Heart left ventricle (tissue), 13 donors: Measurements from ENCODE around the gene SLC35F1.

Experiments used
- POLR2A ChIP-seq, 2 donors: fragments of 450-650 bp; IDR thresholded peaks; one replicate each; pipeline ENCODE4 v1.6.1; 2017; ENCODE audit warnings: antibody characterized with exemption in 2 of 2, mild to moderate bottlenecking in 2 of 2, moderate library complexity in 2 of 2
- TF ChIP-seq, protein P1 (sequence below), 12 donors: fragments of 200-600 bp; sonication (generic) in 4 of 12; IDR thresholded peaks; one replicate each; pipeline versions ENCODE4 v1.5.0 to v1.8.0; 2018 to 2022; ENCODE audit warnings: antibody characterized with exemption in 12 of 12, mild to moderate bottlenecking in 5 of 12
- donor health status: ischemic (EF 13 %, LVEDD 7.1; RV severe dilation, severe dysfunction).
- donor health status: DM: no; HTN: yes; CAD: no.
- donor health status: DM: no; HTN: no; CAD: no.
- donor health status: ischemic (EF 25% LVEDD 6.9; RV normal size, moderate dysfunction).
- donor health status: ischemic (EF 25% LVEDD 5.7; RV mildly dilated, moderate dysfunction).
- donor health status: ischemic (EF 35%, LVEDD 5.7; RV mildly dilated, moderate dysfunction).
- donor health status: nonischemic (EF 11% LVEDD 7.7; RV severe dilation, severe dysfunction).
- donor health status: DM: yes; HTN: yes; CAD: no.
- donor health status: PGD.
- donor health status: ischemic (EF 29% LVEDD 5.4; RV normal size, mild dysfunction).
- donor health status: nonischemic (EF 23%, LVEDD 6.1; RV moderate dilation, normal function).

DNA sequence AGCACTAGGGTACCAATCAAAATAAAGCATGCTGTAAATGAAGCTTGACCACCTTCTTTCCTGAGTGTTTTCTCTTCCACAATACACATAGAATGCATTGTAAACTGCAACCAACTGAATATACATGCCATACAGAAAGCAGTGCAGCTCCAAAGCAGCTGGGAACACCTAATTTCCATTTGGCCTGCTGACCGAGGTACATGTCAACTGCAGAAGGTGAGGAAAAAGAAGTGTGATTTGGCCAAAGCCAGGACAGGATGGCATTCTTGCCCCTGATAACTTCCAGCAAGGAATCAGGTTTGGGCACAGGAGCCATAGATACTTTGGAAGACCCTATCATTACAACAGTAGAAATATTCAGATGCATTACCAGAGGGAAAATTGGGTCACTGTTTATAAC, 258.4 kb downstream of the SLC35F1 start:
- TF ChIP-seq, protein P1, sequence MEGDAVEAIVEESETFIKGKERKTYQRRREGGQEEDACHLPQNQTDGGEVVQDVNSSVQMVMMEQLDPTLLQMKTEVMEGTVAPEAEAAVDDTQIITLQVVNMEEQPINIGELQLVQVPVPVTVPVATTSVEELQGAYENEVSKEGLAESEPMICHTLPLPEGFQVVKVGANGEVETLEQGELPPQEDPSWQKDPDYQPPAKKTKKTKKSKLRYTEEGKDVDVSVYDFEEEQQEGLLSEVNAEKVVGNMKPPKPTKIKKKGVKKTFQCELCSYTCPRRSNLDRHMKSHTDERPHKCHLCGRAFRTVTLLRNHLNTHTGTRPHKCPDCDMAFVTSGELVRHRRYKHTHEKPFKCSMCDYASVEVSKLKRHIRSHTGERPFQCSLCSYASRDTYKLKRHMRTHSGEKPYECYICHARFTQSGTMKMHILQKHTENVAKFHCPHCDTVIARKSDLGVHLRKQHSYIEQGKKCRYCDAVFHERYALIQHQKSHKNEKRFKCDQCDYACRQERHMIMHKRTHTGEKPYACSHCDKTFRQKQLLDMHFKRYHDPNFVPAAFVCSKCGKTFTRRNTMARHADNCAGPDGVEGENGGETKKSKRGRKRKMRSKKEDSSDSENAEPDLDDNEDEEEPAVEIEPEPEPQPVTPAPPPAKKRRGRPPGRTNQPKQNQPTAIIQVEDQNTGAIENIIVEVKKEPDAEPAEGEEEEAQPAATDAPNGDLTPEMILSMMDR (IDR thresholded peaks at IDR 0.05): no peak
- TF ChIP-seq POLR2A (IDR thresholded peaks at IDR 0.05): no peak
